KMS-11 (cell line): Measurements from ENCODE around the gene RAB36.

Experiments used
- H2AFZ ChIP-seq: fragments of 200-600 bp; sonication (generic); 2 replicates; pipeline ENCODE4 v1.6.1; 2016; ENCODE audit warnings: antibody characterized with exemption, mixed run types, low read depth
- H3K27ac ChIP-seq: fragments of 200-600 bp; sonication (generic); 2 replicates; pipeline ENCODE4 v1.6.1; 2016; ENCODE audit warnings: mild to moderate bottlenecking, mixed run types
- H3K27me3 ChIP-seq: fragments of 200-600 bp; sonication (generic); 2 replicates; pipeline ENCODE4 v1.6.1; 2017; ENCODE audit warnings: mild to moderate bottlenecking, low read depth, mixed run types, moderate library complexity; ENCODE audit not compliant: insufficient read depth
- H3K36me3 ChIP-seq: fragments of 200-600 bp; sonication (generic); 2 replicates; pipeline ENCODE4 v1.6.1; 2017; ENCODE audit warnings: mild to moderate bottlenecking, mixed run types; ENCODE audit not compliant: insufficient read depth
- H3K4me1 ChIP-seq: fragments of 200-600 bp; sonication (generic); 2 replicates; pipeline ENCODE4 v1.6.1; 2016; ENCODE audit warnings: mild to moderate bottlenecking, low read depth, mixed run types; ENCODE audit not compliant: poor library complexity, severe bottlenecking
- H3K4me2 ChIP-seq: fragments of 200-600 bp; sonication (generic); 2 replicates; pipeline ENCODE4 v1.7.0; 2016; ENCODE audit warnings: mild to moderate bottlenecking, mixed run types
- H3K4me3 ChIP-seq: fragments of 200-600 bp; sonication (generic); IDR thresholded peaks from 2 replicates; pipeline ENCODE4 v1.6.1; 2017; ENCODE audit warnings: low read depth, low read length, mixed read lengths; ENCODE audit not compliant: insufficient read depth
- H3K79me2 ChIP-seq: fragments of 200-600 bp; sonication (generic); 2 replicates; pipeline ENCODE4 v1.6.1; 2016; ENCODE audit warnings: low read depth, mixed run types; ENCODE audit not compliant: insufficient read depth
- H3K9ac ChIP-seq: fragments of 200-600 bp; sonication (generic); 2 replicates; pipeline ENCODE4 v1.6.1; 2016; ENCODE audit warnings: mild to moderate bottlenecking, mixed run types
- H4K20me1 ChIP-seq: fragments of 200-600 bp; sonication (generic); 2 replicates; pipeline ENCODE4 v1.6.1; 2016; ENCODE audit warnings: mild to moderate bottlenecking, mixed run types; ENCODE audit not compliant: insufficient read depth
- TF ChIP-seq, protein P1 (sequence below): fragments of 200-600 bp; sonication (generic); conservative IDR thresholded peaks from 2 replicates; pipeline ENCODE4 v1.6.1; 2017; ENCODE audit warnings: low read depth, mild to moderate bottlenecking, antibody characterized with exemption, low read length, moderate library complexity, mixed read lengths

Gene RAB36

GRCh38 chr22:23153994-23154393 lies 8.7 kb downstream of the RAB36 start:
- H3K27me3 ChIP-seq = no peaks in the 10 kb centered on the region
- peaks cover 39% of the 10 kb centered on the region for H3K4me1 ChIP-seq
- no peak overlapping the region for H3K4me2 ChIP-seq
- H3K27ac ChIP-seq = no peak overlapping the region
- no peaks in the 10 kb centered on the region for H3K36me3 ChIP-seq
- H3K4me3 ChIP-seq = no peak overlapping the region
- no peak overlapping the region for H2AFZ ChIP-seq
- no peak overlapping the region for H3K9ac ChIP-seq
- H4K20me1 ChIP-seq = no peaks in the 10 kb centered on the region
- TF ChIP-seq, protein P1, sequence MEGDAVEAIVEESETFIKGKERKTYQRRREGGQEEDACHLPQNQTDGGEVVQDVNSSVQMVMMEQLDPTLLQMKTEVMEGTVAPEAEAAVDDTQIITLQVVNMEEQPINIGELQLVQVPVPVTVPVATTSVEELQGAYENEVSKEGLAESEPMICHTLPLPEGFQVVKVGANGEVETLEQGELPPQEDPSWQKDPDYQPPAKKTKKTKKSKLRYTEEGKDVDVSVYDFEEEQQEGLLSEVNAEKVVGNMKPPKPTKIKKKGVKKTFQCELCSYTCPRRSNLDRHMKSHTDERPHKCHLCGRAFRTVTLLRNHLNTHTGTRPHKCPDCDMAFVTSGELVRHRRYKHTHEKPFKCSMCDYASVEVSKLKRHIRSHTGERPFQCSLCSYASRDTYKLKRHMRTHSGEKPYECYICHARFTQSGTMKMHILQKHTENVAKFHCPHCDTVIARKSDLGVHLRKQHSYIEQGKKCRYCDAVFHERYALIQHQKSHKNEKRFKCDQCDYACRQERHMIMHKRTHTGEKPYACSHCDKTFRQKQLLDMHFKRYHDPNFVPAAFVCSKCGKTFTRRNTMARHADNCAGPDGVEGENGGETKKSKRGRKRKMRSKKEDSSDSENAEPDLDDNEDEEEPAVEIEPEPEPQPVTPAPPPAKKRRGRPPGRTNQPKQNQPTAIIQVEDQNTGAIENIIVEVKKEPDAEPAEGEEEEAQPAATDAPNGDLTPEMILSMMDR = no peak
- H3K79me2 ChIP-seq = no peaks in the 10 kb centered on the region; the same call in 1 of the 2 replicates

DNA sequence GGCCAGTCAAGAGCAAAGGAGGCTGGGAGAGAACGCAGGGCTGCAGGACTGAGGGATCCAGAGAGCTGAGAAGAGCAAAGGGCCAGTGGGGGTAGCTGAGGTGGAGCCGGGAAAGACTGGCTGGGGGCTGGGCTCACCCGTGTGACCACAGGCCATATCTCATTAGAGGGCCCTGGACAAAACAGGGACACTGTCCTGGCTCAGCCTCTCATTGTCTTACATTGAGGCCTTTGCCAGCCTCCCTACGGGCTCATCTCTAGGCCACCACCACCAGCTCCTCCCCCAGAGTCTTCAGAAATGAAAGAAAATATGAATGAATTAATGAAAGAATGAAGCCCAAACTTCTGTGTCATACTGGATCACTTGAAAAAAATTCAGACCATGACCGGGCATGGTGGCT lies 9.2 kb downstream of the RAB36 start:
- Histone ChIP-seq H3K9ac (no peak overlapping the region), H3K4me2 (no peak overlapping the region)
- TF ChIP-seq, protein P1 = no peak

DNA sequence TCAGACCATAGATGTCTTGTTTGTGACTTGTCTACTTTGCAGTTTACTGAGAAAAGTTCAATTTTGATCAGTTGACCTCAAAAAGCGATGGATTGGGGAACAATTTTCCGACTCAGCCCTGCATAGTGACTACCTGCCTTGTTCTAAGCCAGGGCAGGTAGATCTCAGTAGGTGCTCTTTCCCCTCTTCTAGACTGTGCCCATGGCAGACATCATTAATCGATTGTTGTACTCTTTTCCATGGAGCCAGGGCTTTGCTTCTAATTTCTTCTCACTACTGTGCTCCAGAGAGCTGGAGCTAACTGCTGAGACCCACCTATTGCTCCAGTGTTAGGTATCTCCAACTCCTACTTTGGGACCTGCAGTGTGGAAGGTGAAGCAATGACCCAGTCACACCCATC lies 9.9 kb downstream of the RAB36 start:
- no peak overlapping the region for H3K4me3 ChIP-seq
- TF ChIP-seq, protein P1 = no peak
- H3K27me3 ChIP-seq = no peaks in the 10 kb centered on the region
- H3K36me3 ChIP-seq = no peaks in the 10 kb centered on the region
- H3K79me2 ChIP-seq = no peaks in the 10 kb centered on the region; the same call in 1 of the 2 replicates
- H2AFZ ChIP-seq = no peak overlapping the region
- H3K27ac ChIP-seq = no peak overlapping the region
- no peak overlapping the region for H3K9ac ChIP-seq
- H3K4me2 ChIP-seq = peak overlapping the region; percentile 87; the same call in 1 of the 2 replicates
- no peaks in the 10 kb centered on the region for H4K20me1 ChIP-seq
- peaks cover 39% of the 10 kb centered on the region for H3K4me1 ChIP-seq

More for the DNA sequence above, 9.2 kb downstream of the RAB36 start:
- Histone ChIP-seq H3K36me3 (no peaks in the 10 kb centered on the region), H4K20me1 (no peaks in the 10 kb centered on the region), H3K27me3 (no peaks in the 10 kb centered on the region), H3K27ac (no peak overlapping the region), H3K79me2 (no peaks in the 10 kb centered on the region; the same call in 1 of the 2 replicates), H3K4me1 (peaks cover 39% of the 10 kb centered on the region), H2AFZ (no peak overlapping the region), H3K4me3 (no peak overlapping the region)

GRCh38 chr22:23155831-23156230 lies 10.6 kb downstream of the RAB36 start:
- H3K27me3 ChIP-seq = no peaks in the 10 kb centered on the region
- H3K79me2 ChIP-seq = no peaks in the 10 kb centered on the region; the same call in 1 of the 2 replicates
- H4K20me1 ChIP-seq = no peaks in the 10 kb centered on the region
- H3K27ac ChIP-seq = peak overlapping the region; percentile 78
- TF ChIP-seq, protein P1 = no peak
- peaks cover 39% of the 10 kb centered on the region for H3K4me1 ChIP-seq
- H3K4me3 ChIP-seq = no peak overlapping the region
- no peak overlapping the region for H2AFZ ChIP-seq
- H3K9ac ChIP-seq = peak overlapping the region; percentile 70; the same call in 1 of the 2 replicates
- H3K36me3 ChIP-seq = no peaks in the 10 kb centered on the region
- peak overlapping the region; percentile 87 for H3K4me2 ChIP-seq
